Activated CD8-positive, alpha-beta memory T cell treated with anti-CD3 and anti-CD28 coated beads, Interleukin-2, amount 50 U/mL, for 1 hour (primary cell): Measurements from ENCODE around the gene UCMA.

Source experiments
- DNase-seq: peaks from one replicate; pipeline ENCODE4 v3.0.0-alpha.2; 2020; ENCODE audit errors: extremely low read depth

UCMA gene

DNA sequence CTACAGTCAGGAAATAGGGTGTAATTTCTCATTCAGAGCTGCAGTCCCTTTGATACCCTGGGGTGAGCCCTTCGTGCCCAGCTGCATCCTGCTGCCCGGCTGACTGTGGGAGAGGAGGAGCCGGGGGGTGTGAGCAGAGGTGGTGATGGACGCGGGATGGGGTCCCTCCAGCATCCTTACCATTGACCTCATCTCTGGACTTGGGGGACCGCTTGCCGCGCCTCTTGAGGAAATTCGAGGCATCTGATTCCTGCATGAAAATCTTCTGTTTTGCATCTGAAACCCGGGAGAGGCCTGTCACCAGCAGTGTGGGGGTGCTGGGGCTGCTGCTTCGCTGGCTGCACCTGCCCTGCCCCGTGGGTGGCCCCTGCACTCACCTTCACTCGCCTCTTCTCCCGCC lies 816 bp downstream of the UCMA start:
- DNase-seq = no peak

DNA sequence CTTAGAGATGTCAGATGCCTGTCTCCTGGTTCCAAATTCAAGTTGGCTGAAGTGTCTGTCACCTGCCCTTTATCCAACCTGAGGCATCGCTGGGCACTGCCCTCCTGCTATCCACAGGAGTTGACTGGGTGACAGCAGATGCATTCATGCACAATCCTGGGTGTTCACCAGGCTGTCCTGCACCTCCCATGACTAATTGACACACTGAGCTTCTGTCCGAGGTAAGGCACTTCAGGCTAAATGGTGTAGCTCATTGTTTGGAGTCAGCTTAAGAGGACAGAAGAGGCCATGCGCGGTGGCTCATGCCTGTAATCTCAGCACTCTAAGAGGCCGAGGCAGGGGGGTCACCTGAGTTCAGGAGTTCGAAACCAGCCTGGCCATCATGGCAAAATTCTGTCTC lies 2.4 kb downstream of the UCMA start:
- DNase-seq = no peak

DNA sequence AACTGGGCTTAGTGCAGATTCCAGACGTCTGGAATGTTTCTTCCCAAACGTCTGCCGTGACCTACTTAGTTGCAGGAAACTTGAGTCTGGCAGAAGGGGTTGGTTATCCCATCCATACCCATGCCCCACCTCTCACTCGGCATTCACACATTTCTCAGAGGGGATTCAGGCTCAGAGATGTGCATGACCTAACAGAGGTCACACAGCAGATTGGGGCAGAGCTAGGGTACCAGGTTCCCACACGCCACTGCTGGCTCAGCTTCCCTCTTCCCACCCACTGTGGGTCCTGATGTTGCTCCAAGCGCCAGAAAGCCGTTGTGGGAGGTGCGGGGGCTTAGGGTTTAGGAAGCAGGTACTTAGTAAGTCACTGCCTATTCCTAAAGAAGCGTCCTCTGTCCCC lies 3.0 kb downstream of the UCMA start:
- no peak for DNase-seq

DNA sequence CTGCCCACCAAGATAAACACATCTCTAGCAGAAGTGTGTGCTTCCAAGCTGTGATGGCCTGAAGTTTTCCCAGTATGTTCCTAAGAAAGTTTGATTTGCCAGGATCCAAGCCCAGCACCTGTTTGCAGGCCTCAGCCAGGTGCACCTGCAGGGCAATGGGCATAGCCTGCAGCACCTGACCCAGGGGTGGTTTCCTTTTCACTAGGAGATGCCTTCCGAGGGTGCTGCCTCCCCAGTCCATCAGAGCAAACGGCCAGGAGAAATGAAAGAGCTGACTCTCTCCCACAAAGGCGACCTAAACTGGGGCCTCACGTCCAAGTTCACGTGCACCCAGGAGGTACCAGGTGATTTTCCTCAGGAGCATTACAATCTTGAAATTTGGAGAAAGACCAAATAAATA lies 7.1 kb downstream of the UCMA start:
- no peak for DNase-seq

DNA sequence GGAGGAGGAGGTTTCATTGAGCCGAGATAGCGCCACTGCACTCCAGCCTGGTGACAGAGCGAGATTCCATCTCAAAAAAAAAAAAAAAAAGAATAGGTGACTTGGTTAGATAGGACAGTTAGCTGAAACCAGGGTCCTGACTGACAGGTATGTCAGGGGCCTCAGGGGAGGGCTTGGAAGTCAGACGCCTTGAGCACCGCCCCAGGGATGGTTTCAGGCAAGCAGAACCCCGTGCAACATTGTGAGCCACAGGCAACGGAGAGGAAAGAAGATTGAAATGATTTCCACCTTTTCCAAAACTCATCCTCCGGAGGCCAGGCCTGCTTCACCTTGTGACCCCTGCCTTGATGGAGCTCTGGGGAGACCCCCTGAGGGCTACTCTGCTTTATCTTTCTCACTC lies 8.6 kb downstream of the UCMA start:
- no peak for DNase-seq

DNA sequence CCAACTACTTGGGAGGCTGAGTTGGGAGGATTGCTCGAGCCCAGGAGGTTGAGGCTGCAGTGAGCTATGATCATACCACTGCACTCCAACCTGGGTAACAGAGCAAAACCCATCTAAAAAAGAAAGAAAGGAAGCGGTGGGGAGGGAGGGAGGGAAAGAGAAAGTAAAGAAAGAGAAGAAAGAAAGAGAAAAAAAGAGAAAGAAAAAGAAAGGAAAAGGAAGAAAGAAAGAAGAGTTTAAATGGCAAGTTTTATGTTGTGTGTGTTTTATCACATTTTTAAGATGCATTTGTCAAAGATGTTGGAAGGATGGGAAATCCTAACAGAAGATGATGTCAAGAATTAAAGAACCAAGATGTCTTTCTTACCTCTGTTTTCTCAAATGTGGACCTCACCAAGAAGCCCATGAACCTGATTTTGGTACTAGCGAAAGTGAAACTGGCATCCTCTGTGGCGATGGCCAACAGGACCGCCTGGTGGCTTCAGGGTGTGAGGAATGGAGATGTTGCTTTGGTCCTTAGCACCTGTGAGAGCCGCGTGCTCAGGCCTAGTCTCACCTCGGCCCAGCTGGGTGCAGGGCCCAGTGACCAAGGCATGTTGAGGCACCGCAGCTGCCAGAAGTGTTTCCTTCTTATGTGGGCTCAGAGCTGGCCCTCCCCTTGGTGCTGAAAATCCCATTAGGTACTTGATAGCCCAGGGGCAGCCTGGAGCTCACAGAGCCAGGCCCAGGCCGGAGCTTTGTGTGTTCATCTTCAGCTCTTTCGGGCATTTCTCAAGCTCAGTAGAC lies 9.8 kb downstream of the UCMA start:
- no peak for DNase-seq

DNA sequence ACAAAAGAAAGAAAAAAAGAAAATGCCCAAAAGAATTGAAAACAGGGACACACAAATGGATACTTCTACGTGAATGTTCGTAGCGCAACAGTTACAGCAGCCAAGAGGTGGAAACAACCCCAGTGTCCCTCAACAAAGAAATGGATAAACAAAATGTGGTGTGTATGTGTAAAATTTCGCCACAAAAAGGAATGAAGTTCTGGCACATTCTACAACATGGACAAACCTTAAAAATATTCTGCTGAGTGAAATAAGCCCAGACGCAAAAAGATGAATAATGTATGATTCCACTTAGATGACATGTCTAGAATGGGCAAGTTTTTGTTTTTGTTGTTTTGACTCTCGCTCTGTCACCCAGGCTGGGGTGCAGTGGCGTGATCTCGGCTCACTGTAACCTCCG lies 10.9 kb downstream of the UCMA start:
- DNase-seq = no peak

DNA sequence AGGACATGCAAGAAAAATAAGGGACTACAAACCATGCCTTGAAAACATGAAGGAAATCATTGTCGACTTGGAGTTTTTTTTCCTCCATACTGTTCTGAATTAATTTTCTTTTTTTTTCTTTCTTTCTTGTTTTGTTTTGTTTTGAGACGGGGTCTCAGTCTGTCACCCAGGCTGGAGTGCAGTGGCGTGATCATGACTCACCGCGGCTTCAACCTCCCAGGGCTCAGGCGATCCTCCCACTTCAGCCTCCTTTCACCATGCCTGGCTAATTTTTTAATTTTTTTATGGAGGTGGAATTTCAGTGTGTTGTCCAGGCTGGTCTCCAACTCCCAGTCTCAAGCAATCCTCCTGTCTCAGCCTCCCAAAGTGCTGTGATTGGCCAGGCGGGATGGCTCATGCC lies 11.6 kb downstream of the UCMA start:
- no peak for DNase-seq

DNA sequence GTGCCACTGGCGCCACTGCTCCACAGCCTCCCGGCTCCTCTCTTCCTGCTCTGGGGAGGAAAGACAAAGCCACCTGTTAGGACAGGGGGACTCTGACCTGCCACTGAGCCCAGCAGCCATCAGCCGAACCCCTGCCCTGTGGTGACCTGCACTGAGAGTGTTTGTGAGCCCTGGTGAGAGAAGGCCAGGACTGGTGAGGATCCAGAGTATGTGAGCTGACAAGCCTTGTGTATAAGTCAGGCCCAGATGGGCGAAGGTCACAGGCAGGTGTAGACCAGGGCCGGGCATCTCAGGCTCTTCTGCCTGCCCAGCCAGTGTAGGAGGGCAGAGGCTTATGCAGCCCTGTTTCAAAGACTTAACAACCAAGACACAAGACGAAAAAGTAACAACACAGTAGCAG lies 12.0 kb downstream of the UCMA start:
- DNase-seq = no peak

DNA sequence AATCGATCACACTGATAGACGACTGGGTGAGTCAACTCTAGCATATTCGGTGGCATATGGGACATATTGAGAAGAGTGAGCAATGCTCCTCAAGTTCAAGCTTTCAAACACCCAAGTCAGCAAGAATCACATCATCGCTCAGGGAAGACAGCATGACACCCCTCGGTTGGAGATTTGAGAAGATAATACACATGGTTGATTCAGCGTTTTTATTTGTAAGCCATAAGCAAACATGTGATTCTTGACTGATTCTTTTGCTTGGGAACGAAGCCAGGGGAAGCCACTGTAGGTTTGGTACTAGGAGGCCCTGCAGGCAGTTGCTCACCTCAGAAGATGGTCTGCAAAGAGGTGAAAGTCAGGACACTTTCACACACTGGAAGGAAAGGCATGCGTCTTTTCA lies 12.6 kb downstream of the UCMA start:
- no peak for DNase-seq

DNA sequence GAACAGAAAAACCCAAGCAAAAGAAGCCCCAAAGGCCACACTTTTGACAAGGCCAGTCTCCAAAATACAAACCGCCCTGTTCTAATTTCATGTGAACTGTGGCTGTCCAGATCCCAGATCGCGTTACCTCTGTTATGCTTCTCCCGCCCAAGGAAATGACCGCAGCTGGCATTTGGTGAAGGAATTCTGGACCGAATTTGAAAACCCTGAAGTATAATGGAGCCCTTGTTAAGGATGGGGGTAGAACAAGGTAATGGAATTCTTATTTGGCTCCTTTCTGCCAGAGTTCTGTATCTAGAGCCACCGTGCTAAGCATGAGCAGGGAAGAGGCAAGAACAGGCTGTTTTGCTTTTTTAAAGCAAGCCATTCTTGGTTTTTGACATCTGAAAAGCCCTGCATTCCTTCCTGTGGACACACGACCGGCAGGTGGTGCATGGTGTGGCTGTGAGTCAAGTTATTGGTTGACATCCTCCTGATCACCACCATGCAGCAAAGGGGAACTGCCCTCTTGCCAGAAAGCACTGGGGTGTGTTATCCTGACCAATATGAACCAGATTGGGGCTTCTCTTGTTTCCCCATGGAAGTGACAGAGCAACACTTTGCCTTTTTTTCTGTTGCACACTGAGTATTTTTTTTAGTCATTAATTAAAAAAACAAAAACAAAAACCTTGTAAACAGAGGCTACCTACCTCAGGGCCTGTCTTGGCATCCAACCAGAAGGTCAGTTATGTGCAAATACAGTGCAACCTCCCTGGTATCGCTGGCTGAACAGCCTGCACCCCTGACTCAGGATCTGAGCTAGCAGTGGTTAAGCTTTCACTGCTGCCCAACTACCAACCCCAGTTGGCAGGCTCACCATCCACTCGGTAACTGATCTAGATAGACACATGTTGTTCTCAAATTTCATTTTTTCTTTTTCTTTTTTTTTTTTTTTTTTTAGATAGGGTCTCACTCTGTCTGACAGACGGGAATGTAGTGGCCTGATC lies 14.2 kb downstream of the UCMA start:
- no peak for DNase-seq

DNA sequence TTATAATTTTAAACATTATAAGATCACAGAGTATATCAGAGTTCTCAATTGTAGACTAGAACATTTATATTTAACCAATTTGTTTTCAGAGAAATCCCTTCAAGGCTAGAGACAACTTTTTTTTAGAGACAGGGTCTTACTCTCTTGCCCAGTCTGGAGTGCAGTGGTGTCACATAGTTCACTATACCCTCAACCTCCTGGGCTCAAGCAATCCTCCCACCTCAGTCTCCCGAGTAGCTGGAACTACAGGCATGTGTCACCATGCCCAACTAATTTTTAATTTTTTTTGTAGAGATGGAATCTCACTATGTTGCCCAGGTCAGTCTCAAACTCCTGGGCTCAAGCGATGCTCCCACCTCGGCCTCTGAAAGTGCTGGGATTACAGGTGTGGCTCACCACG lies 15.3 kb downstream of the UCMA start:
- DNase-seq = no peak

DNA sequence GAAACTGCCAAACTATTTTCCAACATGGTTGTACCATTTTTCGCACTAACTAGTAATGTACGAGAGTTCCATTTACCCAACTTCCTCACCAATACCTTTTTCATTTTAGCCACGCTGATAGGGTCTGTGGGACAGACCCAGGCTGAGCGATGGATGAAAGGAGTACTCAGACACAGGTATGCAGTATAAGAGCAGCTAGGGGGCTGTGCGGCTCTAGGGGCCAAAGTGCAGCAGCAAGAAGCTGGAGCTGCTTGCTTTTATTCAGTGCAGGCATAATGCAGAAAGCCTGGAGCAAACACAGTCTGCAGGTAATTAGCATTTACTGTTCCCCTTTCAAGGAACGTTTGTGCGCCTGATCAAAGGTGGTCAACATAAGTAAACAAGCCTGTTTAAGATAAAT lies 21.0 kb downstream of the UCMA start:
- DNase-seq = no peak

DNA sequence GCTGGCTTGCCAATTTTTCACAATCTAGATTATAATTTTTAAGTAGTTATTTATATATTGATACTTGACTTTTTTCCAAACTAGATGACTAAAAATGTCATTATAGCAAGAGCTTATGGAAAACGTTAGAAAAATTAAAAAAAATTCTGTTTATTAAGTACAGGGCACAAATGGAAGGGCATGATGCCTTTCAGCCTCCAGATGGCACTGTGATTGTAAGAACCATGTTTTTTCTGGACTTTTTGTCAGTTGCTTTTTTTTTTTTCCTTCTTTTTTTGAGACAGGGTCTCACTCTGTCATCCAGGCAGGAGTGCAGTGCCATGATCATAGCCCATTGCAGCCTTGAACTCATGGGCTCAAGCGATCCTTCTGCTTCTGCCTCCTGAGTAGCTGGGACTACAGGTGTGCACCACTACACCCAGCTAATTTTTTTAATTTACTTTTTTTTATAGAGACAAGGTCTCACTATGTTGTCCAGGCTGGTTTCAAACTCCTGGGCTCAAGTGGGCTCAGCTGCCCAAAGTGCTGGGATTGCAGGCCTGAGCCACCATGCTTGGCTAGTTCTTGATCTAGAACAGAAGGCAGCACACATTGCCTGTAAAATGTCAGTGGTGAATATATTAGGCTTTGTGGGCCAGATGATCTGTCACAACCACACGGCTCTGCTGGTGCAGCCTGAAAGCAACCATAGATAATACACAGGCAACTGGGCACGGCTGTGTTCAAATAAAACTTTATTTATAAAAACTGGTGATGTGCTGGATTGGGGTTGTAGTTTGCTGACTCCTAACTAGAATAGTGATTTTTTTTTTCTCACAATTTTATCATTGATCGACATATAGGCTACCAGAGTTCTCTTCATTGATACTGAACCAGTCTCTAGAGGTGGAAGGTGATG lies 27.4 kb downstream of the UCMA start:
- no peak for DNase-seq

DNA sequence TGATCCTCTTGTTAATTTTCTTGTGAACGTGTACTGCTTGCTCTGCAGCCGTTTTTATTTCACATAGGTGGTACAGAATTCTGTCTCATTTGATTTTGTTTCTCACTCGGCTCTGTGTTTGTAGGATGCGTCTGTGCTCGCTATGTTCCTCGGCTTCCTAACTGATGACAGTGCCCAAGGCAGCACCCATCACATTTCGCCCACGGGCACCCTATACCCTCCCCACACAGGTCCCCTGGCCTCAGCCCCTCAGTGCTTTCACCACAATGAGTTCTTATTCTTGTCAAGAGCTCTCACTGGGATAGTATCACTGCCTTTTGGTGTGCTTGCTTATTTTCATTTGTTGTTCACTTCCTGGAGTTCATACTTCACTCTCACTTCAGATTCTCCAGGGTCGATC lies 28.1 kb downstream of the UCMA start:
- DNase-seq = no peak

DNA sequence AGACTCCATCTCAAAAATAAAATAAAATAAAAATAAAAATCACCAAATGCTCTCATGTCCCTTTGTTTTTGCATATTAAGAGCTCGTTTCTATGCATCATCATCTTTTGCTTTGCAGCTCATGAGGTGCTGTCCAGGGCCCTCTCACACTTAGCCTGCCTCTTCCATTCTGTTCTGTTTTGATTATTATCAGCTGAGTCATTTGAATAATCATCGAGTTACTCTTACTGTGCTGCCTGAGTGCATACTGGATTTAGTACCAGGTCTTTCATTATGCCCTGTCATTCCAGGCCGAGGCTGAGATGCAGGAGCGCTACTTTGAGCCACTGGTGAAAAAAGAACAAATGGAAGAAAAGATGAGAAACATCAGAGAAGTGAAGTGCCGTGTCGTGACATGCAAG lies 33.0 kb downstream of the UCMA start:
- no peak for DNase-seq

DNA sequence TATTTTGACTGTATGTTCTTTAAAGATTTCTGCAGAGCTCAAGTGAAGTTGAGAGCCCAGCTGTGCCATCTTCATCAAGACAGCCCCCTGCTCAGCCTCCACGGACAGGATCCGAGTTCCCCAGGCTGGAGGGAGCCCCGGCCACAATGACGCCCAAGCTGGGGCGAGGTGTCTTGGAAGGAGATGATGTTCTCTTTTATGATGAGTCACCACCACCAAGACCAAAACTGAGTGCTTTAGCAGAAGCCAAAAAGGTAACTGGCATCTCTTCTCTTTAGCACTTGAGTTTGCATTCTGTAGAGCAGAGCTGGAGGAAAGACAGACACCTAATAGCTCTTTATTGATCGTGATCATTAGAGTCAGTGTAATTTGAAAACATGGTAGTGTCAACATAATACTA lies 39.2 kb downstream of the UCMA start:
- DNase-seq = no peak

DNA sequence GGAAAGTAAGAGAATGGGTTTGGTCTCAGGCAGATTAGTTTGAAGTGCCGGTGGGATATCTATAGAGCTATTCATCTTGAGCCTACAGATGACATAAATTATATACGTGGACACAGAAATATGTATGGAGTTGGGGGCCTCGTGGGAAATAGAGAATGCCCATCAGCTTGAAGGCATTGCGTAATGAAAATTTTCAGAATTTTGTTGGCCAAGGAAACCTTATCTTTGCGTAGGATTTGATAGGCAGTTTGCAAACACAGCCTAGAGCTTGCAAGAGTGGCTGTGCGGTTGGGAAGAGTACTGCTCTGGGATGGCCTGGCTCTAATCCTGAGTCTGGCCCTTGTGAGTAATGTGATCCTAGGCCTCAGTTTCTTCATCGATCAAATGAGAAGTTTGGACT lies 40.5 kb downstream of the UCMA start:
- no peak for DNase-seq

DNA sequence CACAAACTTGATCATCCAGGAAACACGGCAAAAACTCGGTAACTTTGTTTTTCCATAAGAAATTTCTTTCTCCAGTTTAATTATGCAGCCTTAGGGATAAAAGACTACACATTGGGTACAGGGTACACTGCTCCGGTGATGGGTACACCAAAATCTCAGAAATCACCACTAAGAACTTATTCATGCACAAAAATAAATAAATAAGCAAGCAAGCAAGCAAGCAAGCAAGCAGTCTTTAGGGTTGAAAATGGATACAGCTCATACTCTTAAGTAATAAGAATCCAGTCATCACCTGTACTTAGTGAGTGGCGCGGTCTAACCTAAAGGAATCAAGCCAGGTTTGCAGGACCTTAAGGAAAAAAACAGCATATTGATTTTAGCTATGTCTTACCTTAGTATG lies 42.8 kb downstream of the UCMA start:
- no peak for DNase-seq

DNA sequence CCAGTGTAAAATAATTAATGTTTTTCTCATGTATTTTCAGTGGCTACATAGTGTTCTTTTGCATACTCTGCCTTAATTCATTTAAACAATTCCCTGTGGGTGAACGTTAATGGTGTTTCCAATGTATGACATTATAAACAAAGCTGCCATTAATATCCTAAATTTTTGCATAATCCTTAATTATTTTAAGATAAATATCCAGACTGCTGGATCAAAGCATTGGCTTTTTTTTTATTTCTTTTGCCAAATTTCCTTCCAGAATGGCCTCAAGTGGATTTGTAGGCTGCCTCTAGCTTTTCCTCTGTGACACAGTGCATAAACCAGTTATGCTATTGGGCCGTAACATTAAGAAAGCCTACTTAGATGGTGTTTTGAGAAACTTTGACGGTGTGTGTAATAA lies 43.4 kb downstream of the UCMA start:
- no peak for DNase-seq

DNA sequence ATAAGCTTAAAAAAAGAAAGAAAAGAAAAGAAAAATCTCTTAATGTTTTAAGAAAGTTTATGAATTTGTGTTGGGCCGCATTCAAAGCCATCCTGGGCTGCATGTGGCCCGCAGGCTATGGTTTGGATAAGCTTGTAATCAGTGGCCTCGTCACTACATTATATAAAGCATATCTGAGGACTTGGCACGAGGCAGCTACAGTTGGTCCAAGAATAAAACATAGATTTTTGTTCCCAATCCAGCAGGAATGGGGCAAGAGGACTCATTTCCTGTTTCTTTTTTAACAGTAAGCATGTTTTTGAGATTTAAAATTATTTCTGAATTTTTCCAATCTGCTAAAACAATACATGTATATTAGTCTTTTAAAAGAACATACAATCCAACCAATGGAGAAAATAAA lies 44.2 kb downstream of the UCMA start:
- no peak for DNase-seq

DNA sequence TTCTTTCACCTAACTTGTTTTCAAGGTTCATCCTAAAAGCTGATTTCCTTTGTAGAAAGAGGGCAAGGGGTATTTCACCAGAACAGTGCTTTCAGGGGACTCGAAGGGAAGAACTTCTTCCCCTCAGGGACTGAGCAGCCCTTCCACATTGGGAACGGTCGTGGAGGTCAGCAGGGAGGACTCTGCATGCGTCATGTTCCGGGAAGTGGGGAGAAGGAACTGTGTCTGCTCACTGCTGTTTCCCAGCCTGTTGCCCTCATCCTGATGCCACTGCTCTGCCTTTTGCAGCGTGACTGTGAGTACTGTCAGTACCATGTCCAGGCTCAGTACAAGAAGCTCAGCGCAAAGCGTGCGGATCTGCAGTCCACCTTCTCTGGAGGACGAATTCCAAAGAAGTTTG lies 45.6 kb downstream of the UCMA start:
- DNase-seq = no peak
